AG09309 (cell line): ENCODE results near the gene FOXL1.

Experiments
- DNase-seq: peaks from one replicate; pipeline ENCODE4 v3.0.0-alpha.2; 2010; ENCODE audit warnings: low read depth
- H3K4me3 ChIP-seq: 2 replicates; pipeline ENCODE4 v1.5.1; 2011; ENCODE audit warnings: mild to moderate bottlenecking, low read depth, low read length, moderate library complexity; ENCODE audit not compliant: control insufficient read depth
- CTCF ChIP-seq: IDR thresholded peaks from 2 replicates; pipeline ENCODE4 v1.5.1; 2011; ENCODE audit warnings: mild to moderate bottlenecking, low read depth, low read length, inconsistent platforms; ENCODE audit not compliant: insufficient read depth, control insufficient read depth; ENCODE audit errors: missing control alignments

Gene FOXL1

GRCh38 chr16:86555704-86556075 lies 22.7 kb upstream of the FOXL1 start:
- DNase-seq = no peak

GRCh38 chr16:86556576-86556975 lies 21.8 kb upstream of the FOXL1 start:
- H3K4me3 ChIP-seq = no peak overlapping the region
- TF ChIP-seq CTCF = no peak
- no peak for DNase-seq

More at GRCh38 chr16:86555704-86556075, 22.7 kb upstream of the FOXL1 start:
- peak overlapping the region; percentile 91 for H3K4me3 ChIP-seq
- TF ChIP-seq CTCF = no peak

- no peak for TF ChIP-seq CTCF
- no peak for DNase-seq
- no peak overlapping the region for H3K4me3 ChIP-seq
Observed at GRCh38 chr16:86557587-86557986, 20.8 kb upstream of the FOXL1 start.

- no peak for DNase-seq
- H3K4me3 ChIP-seq = no peak overlapping the region
- no peak for TF ChIP-seq CTCF
Observed at GRCh38 chr16:86558355-86559193, 19.8 kb upstream of the FOXL1 start.

- no peak overlapping the region for H3K4me3 ChIP-seq
- no peak for DNase-seq
- no peak for TF ChIP-seq CTCF
Observed at GRCh38 chr16:86559802-86560305, 18.5 kb upstream of the FOXL1 start.

GRCh38 chr16:86562356-86562755 lies 16.0 kb upstream of the FOXL1 start:
- TF ChIP-seq CTCF = no peak
- no peak overlapping the region for H3K4me3 ChIP-seq
- no peak for DNase-seq
